ENCODE data around the gene HOXD1. TPM values are rescaled to one million over a fixed set of nuclear protein-coding genes. Genes with fewer than 3 reads are reported as not detected.

Gene HOXD1
- polyA plus RNA-seq, 1 of the 3 experiments (the other 2 are of a cell fraction) = not detected

DNA sequence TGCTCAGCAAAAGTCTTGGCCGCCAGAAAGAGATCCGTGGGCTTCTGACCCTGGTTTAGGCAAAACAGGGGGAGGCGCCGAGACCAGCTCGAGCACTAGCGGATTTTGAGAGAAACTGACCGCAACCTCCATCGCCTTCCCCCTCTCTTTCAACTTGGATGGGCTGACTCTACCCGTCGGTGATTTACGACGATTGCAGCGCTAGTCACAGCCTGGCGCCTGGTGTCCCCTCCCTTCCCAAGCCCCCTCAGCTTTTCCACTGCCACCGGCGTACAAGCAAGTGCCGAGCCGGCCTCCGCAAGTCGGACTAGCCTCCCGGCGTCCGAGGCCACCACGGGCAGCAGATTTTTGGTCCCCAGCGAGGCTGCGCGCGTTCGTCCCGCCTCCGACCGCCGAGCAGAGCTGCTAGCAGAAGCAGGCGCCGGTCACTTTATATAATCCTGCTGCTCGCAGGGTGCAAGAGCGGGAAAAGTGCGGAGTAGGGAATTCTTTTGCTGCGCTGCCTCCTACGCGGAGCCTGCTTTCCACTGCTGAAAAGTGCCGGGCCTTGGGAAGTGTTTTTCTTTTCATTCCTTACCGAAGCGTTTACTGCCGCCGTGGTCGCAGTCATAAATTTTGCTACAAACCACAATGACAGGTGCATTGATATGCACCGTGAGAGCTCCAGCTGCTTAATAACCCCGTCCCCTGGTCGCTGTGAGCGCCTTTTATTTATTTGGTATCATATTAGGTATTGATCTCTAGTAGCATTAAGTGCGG lies 23.7 kb upstream of the HOXD1 start:
- Histone ChIP-seq H3K9ac (no peak overlapping the region), H3K79me2 (ENCODE audit: insufficient read depth) (no peaks in the 10 kb centered on the region), H4K20me1 (ENCODE audit: insufficient read depth) (no peaks in the 10 kb centered on the region), H3K36me3 (replicated peaks in 1 of 2; ENCODE audit: control insufficient read depth in 1 of 2, insufficient read depth in 2 of 2, low read length in 1 of 2) (peaks cover 0 to 3% of the 10 kb centered on the region in 2 experiments), H3K9me2 (no peaks in the 10 kb centered on the region), H3K27ac (ENCODE audit: low read depth in 2 of 2, low read length in 1 of 2) (no peak overlapping the region), H2AFZ (ENCODE audit: low read depth) (no peak overlapping the region), H3F3A (replicated peaks; ENCODE audit: insufficient read depth) (no peaks in the 10 kb centered on the region), H3K9me3 (no peaks in the 10 kb centered on the region), H3K4me3 (ENCODE audit: low read depth in 2 of 2, low read length in 1 of 2) (no peak overlapping the region), H3K4me1 (ENCODE audit: control insufficient read depth in 1 of 2, insufficient read depth in 2 of 2, low read depth in 1 of 2, low read length in 1 of 2) (peaks cover 0 to 6% of the 10 kb centered on the region in 2 experiments; a peak in 1 of 4 replicates), H3K27me3 (ENCODE audit: insufficient read depth) (no peaks in the 10 kb centered on the region), H3K4me2 (no peak overlapping the region)
- TF ChIP-seq TCF12 (IDR thresholded peaks at IDR 0.05) (no peak), EP300 (IDR thresholded peaks at IDR 0.05; ENCODE audit: borderline replicate concordance in 1 of 2, low read depth in 1 of 2, low read length in 1 of 2) (no peak), GABPA (IDR thresholded peaks at IDR 0.05; ENCODE audit: low read depth) (no peak), RFX5 (IDR thresholded peaks at IDR 0.05; ENCODE audit: low read length) (no peak), ELF1 (IDR thresholded peaks at IDR 0.05) (no peak), NFIC (IDR thresholded peaks at IDR 0.05; ENCODE audit: borderline replicate concordance) (no peak), MXI1 (IDR thresholded peaks at IDR 0.05; ENCODE audit: low read depth, low read length) (no peak), JUND (IDR thresholded peaks at IDR 0.05) (no peak), TAF1 (IDR thresholded peaks at IDR 0.05; ENCODE audit: borderline replicate concordance, low read depth, low read length) (no peak)
- TF ChIP-seq, protein P1, sequence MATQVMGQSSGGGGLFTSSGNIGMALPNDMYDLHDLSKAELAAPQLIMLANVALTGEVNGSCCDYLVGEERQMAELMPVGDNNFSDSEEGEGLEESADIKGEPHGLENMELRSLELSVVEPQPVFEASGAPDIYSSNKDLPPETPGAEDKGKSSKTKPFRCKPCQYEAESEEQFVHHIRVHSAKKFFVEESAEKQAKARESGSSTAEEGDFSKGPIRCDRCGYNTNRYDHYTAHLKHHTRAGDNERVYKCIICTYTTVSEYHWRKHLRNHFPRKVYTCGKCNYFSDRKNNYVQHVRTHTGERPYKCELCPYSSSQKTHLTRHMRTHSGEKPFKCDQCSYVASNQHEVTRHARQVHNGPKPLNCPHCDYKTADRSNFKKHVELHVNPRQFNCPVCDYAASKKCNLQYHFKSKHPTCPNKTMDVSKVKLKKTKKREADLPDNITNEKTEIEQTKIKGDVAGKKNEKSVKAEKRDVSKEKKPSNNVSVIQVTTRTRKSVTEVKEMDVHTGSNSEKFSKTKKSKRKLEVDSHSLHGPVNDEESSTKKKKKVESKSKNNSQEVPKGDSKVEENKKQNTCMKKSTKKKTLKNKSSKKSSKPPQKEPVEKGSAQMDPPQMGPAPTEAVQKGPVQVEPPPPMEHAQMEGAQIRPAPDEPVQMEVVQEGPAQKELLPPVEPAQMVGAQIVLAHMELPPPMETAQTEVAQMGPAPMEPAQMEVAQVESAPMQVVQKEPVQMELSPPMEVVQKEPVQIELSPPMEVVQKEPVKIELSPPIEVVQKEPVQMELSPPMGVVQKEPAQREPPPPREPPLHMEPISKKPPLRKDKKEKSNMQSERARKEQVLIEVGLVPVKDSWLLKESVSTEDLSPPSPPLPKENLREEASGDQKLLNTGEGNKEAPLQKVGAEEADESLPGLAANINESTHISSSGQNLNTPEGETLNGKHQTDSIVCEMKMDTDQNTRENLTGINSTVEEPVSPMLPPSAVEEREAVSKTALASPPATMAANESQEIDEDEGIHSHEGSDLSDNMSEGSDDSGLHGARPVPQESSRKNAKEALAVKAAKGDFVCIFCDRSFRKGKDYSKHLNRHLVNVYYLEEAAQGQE (IDR thresholded peaks at IDR 0.05; ENCODE audit: low read depth, low read length) = no peak
- TF ChIP-seq, protein P2, sequence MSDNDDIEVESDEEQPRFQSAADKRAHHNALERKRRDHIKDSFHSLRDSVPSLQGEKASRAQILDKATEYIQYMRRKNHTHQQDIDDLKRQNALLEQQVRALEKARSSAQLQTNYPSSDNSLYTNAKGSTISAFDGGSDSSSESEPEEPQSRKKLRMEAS (IDR thresholded peaks at IDR 0.05; ENCODE audit: low read depth) = no peak
- TF ChIP-seq, protein P3, sequence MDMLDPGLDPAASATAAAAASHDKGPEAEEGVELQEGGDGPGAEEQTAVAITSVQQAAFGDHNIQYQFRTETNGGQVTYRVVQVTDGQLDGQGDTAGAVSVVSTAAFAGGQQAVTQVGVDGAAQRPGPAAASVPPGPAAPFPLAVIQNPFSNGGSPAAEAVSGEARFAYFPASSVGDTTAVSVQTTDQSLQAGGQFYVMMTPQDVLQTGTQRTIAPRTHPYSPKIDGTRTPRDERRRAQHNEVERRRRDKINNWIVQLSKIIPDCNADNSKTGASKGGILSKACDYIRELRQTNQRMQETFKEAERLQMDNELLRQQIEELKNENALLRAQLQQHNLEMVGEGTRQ (IDR thresholded peaks at IDR 0.05; ENCODE audit: borderline replicate concordance, low read depth, low read length) = no peak
- TF ChIP-seq, protein P4, sequence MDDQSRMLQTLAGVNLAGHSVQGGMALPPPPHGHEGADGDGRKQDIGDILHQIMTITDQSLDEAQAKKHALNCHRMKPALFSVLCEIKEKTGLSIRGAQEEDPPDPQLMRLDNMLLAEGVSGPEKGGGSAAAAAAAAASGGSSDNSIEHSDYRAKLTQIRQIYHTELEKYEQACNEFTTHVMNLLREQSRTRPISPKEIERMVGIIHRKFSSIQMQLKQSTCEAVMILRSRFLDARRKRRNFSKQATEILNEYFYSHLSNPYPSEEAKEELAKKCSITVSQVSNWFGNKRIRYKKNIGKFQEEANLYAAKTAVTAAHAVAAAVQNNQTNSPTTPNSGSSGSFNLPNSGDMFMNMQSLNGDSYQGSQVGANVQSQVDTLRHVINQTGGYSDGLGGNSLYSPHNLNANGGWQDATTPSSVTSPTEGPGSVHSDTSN (IDR thresholded peaks at IDR 0.05) = no peak
- DNase-seq = no peak
- ChIA-PET CTCF (interaction anchor here (1.2 to 1.7 kb wide), 2 partner anchors 49 to 389 kb away, joined by 3 to 4 read pairs; no protein-coding TSS in a partner anchor), POLR2A (no interaction called here)
- 89% methylated on average over 36 of the region's 52 CpGs for WGBS (ENCODE audit: low lambda C conversion rate)

Data from SK-N-SH (cell line).